ENCODE results near the gene TGIF1. TPM values are rescaled to one million over a fixed set of nuclear protein-coding genes. Genes with fewer than 3 reads are reported as not detected.

TGIF1 gene
- total RNA-seq, 3 donors from 2014 or later: 37.1 to 67.2 (median 59.1) TPM

GRCh38 chr18:3499501-3499900 is 49.5 kb downstream of the TGIF1 start:
- peak; percentile 31 for ATAC-seq
- no peak overlapping the region for H3K4me3 ChIP-seq
- peaks cover 6% of the 10 kb centered on the region for H3K4me1 ChIP-seq (ENCODE audit: low read depth)
- no peaks in the 10 kb centered on the region for H3K36me3 ChIP-seq (ENCODE audit: low read depth)
- H3K9me3 ChIP-seq: no peaks in the 10 kb centered on the region
- DNase-seq: no peak
- TF ChIP-seq CTCF (IDR thresholded peaks at IDR 0.05): no peak
- intact Hi-C loops (cut with DNase I, micrococcal nuclease): no loop called here

- no peak for ATAC-seq
- intact Hi-C loops (cut with DNase I, micrococcal nuclease): no loop called here
These were observed 50.0 kb downstream of the TGIF1 start for GRCh38 chr18:3500016-3500415.

GRCh38 chr18:3502650-3503049 is 52.7 kb downstream of the TGIF1 start:
- no peak overlapping the region for H3K4me3 ChIP-seq
- peaks cover 6% of the 10 kb centered on the region for H3K4me1 ChIP-seq (ENCODE audit: low read depth)
- TF ChIP-seq CTCF (IDR thresholded peaks at IDR 0.05): no peak
- intact Hi-C loops (cut with DNase I, micrococcal nuclease): no loop called here
- H3K36me3 ChIP-seq (ENCODE audit: low read depth): no peaks in the 10 kb centered on the region
- no peaks in the 10 kb centered on the region for H3K9me3 ChIP-seq
- no peak for ATAC-seq
- DNase-seq: no peak

More at GRCh38 chr18:3500016-3500415, 50.0 kb downstream of the TGIF1 start:
- H3K4me3 ChIP-seq: no peak overlapping the region
- no peak for DNase-seq
- no peak for TF ChIP-seq CTCF (IDR thresholded peaks at IDR 0.05)
- no peaks in the 10 kb centered on the region for H3K9me3 ChIP-seq
- no peaks in the 10 kb centered on the region for H3K36me3 ChIP-seq (ENCODE audit: low read depth)
- H3K4me1 ChIP-seq (ENCODE audit: low read depth): peaks cover 6% of the 10 kb centered on the region

- Histone ChIP-seq H3K4me1 (ENCODE audit: low read depth) (no peaks in the 10 kb centered on the region), H3K4me3 (no peak overlapping the region), H3K36me3 (ENCODE audit: low read depth) (no peaks in the 10 kb centered on the region), H3K9me3 (no peaks in the 10 kb centered on the region)
- TF ChIP-seq CTCF (IDR thresholded peaks at IDR 0.05): no peak
- ATAC-seq: no peak
- DNase-seq: no peak
- intact Hi-C loops (cut with DNase I, micrococcal nuclease): no loop called here
These were observed 54.7 kb downstream of the TGIF1 start for GRCh38 chr18:3504637-3505036.

- Histone ChIP-seq H3K36me3 (ENCODE audit: low read depth) (no peaks in the 10 kb centered on the region), H3K4me1 (ENCODE audit: low read depth) (no peaks in the 10 kb centered on the region), H3K4me3 (no peak overlapping the region), H3K9me3 (no peaks in the 10 kb centered on the region)
- no peak for DNase-seq
- intact Hi-C loops (cut with DNase I, micrococcal nuclease): no loop called here
- ATAC-seq: no peak
- TF ChIP-seq CTCF (IDR thresholded peaks at IDR 0.05): no peak
These were observed 58.9 kb downstream of the TGIF1 start for GRCh38 chr18:3508576-3509549.

Other genes starting within 250 kb of the TGIF1 start
- 10 to 100 TPM in 2 of 3 donors, 1 to 10 TPM in 1; 5.5 to 22.2 (median 16.3) TPM for gene MYOM1, start 230.2 kb upstream of the TGIF1 start, total RNA-seq
- gene MYL12A, start 202.4 kb upstream of the TGIF1 start, total RNA-seq: 100 to 1,000 TPM; 345 to 588 (median 550) TPM
- 100 to 1,000 TPM; 317 to 609 (median 569) TPM for gene MYL12B, start 188.0 kb upstream of the TGIF1 start, total RNA-seq

Measured in mucosa of descending colon (tissue), 3 donors.